Measurements from ENCODE around the gene TESK2.

The TESK2 gene

DNA sequence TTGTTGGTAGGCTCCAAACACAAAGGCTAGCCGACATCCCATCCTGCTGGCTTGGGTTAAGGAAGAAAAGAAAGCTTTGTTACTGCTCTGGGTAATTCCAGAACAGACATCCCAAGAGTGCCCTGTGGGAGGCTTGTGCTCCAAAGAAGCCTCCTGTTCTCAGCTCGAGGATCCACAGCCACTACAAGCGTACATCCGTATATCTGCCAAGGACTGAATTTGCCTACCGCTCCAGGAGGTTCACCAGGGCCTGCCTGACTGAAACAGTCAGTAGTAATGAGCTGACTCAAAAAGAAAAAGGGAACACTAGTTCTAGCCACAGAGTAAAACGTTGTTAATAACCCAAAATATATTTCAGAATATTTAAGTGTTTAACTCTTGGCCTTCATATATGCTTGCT, 125.9 kb downstream of the TESK2 start:
- DNase-seq = peak in 6 of 14 donors; percentile 13 to 39 (median 20)

DNA sequence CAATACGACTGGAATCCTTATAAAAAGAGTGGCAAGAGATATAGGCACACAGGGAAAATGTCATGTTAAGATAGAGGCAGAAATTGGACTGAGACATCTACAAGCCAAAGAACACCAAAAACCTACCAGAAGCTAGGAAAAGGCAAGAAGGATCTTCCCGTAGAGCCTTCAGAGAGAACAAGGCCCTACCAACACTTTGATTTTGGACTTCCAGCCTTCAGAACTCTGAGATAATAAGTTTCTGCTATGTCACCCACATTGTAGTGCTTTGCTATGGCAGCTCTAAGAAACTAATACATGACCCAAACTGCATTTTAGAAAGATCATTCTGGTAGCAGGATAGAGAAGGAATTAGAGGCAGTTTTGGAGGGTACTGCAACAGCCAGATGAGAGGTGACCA, 126.7 kb downstream of the TESK2 start:
- no peak for DNase-seq

DNA sequence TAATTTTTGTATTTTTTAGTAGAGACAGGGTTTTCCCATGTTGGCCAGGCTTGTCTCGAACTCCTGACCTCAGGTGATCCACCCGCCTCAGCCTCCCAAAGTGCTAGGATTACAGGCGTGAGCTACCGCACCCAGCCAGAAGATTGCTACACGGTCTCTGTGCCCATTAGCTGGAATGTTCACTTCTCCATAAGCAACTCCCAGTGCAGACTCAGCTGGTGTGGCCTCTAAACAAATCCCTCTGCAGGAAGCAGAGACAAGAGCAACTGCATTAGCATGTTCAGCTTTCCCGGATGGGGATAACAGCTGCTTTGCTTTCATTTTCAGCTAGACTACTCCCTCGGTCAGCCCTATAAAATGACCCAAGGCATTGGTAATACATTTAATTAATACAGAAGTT, 130.0 kb downstream of the TESK2 start:
- DNase-seq = peak in 9 of 14 donors; percentile 7 to 32 (median 12)

DNA sequence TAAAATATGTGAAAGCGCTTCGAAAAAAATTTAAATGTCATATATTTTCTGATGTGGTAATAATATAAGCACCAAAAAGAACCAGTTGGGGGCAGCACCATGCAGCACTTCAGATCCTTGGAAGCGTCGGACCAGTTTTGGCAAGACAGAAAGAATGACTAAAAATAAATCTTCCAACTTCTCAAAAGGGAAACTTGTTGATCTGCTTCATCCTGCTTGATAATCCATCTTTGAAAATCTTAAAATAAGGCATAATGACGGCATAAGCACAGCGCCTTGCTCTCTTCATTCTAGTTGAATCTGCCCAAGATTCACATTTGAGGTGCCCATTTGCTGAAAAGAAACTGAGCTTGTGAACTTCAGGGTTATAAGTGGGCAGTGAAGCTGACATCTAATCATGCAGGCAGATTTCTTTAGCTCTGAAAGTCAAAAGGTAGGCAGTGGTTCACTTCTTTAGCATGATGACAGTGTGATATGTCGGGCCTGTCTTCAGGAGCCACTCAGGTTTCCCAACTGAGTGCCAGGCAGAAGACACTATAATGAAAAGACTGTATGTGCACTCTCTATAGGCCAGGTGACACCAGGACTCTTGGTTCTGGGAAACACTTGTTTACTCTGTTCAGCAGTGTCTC, 131.0 kb downstream of the TESK2 start:
- DNase-seq = peak in 7 of 14 donors; percentile 17 to 49 (median 41)

DNA sequence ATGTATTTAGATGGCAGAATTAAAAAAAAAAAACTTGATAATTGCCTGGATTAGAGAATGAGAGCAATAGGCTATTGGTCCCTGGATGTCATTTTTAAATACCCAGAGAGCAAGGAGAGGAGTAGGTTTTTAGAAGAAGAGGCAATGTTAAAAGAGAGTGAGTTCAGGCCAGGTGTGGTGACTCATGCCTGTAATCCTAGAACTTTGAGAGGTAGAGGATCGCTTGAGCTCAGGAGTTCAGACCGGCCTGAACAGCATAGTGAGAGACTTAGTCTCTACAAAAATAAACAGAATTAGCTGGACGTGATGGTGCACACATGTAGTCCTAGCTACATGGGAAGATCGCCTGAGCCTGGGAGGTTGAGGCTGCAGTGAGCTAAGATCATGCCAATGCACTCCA, 134.8 kb downstream of the TESK2 start:
- no peak for DNase-seq

DNA sequence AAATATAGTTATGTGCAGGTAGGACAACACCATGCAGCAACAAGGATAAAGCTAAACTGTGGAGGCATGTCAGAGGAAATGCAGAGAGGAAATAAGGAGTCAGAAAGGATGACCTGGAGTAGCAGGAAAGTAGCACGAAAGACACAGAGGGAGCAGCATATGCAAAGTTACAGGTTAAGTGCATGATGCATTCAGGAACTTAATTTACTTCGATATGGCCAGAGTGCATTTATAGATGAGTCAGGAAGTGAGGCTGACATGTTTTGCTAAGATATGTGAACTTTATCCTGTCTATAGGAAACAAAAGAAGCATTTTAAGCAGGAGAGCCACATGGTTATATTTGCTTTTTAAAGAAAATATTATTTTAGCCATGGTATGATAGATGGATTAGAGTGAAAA, 135.3 kb downstream of the TESK2 start:
- no peak for DNase-seq

DNA sequence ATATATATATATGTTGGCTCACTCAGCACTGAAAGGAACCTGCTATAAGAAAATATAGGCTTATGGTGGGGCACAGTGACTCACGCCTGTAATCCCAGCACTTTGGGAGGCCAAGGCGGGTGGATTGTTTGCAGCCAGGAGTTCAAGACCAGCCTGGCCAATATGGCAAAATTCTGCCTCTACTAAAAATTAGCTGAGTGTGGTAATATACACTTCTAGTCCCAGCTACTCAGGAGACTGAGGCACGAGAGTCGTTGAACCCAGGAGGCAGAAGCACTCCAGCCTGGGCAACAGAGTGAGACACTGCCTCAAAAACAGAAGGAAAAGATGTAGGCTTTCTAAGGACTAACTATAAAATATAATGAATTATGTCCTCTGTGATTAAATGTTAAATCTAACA, 136.1 kb downstream of the TESK2 start:
- DNase-seq = no peak

DNA sequence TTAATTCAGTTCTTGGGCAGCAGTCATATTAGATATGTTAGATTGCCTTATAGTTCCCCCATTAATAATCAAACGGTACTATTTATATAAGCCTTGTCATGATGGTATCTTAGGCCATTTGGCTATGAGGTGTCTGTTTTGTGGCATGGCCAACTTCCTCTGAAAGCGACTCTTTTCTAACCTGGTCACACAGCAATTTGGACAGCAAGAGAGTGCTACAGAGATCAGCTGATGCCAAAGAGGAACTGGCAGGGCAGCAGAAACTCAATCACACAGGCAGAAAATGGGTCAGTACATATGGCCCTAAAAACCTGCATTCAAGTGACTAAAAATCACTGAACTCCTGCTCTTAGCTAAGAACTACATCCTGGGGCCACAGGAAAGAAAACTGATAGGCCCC, 137.3 kb downstream of the TESK2 start:
- DNase-seq = peak in 2 of 14 donors; percentile 26 to 74

DNA sequence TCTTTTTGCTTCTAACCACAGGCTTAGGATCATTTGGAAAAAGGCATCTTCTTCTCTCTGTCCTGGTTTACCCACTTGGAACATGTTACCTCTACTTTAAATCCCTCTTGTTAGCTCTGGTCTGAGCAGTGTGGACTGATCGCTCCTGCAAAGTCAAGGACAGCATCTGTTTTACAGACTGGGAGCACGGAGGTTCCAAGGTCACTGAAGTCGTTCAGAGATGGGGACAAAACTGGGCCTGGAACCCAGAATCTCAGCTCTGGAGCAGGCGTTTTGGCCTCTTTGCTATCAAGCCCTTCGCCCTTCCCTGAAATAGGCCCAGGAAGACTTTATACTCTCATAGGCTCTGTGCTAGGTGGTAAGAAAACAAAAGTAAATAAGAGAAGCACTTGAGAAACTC, 139.5 kb downstream of the TESK2 start:
- DNase-seq = no peak

DNA sequence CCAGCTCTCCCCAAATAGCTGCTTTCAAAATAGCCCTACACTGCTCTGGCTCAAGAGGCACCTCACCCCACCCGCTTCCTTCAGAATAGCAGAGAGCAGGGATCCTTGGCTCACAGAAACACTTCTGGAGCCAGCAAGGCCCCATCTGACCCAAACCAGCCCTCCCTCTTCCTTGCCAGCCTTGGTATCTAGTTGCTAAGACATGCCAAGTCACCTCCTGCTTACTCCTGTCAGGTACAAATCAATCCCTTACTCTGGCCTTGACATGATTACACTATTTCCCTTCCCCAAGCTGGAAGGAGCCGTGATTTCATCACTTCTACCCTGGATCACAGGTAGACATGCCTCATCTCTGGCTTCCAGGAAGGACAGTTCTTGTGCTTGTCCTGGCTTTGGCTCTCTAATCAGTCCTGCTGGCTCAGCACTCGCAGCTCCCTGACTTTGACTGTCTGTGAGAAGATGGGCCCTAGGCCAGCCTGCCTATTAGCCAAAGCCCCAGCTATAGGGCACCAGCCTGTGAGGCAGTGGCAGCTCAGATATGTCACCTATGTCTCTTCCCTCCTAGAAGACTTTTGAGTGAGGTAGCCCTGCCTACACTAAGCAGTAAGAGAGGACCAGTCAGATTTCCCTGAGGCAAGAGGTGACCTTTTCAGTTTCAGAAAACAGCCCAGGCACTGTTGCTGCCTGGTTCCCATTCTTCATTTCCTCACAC, 141.8 kb downstream of the TESK2 start:
- DNase-seq = peak in 5 of 14 donors; percentile 19 to 97 (median 36)

DNA sequence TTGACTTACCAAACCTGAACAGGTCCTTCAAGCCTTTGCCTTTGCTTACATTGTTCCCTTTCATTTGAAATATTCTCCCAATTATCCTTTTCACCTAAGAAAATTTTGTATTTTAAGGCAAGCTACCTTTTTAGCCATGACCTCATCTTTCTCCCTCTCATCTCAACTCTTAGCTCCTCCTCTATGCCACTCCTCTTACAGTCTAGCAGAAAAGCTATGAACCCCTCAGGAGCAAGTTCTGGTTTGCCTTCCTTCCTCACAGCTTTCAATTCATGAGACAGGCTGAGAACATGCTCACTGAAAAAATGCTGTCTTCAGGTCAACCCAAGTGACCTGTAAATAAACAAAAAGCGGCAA, 142.4 kb downstream of the TESK2 start:
- DNase-seq = no peak

DNA sequence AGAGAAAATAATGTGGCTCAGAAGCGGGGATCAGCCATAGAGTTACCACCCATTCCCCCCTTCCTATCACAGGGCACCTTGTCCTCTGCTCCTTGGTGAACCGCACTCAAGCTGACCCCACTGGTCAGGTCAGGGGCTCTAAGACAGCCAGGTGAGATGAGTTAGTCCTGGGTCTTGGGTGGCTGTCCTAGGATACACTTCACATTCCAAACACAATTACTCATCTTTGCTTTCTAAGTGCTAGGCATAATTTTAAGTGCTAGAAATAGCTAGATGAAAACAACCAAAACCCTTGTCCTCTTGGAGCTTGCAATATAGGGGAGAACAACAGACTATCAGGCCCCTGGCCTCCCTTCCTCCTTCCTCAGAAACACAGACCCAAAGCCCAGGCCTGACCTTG, 142.9 kb downstream of the TESK2 start:
- DNase-seq = no peak

DNA sequence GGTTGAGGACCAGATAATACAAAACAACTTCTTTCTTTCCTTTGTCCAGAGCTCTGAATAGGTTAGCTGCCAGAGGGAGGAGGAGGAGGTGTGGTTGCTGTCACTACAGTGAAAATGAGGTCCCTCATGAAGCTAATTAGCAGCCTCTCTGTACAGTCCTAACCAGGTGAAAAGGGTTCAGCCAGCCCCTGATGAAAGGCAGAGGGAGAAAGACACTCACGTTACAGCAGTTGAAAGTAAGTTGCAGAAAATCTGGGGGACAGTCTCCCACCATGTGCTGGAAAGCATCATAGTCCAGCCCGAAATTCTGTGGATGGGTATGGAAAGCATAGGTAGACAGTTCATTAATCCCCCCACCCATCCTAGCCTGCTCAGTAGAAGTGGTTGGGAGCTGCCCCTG, 144.5 kb downstream of the TESK2 start:
- no peak for DNase-seq

DNA sequence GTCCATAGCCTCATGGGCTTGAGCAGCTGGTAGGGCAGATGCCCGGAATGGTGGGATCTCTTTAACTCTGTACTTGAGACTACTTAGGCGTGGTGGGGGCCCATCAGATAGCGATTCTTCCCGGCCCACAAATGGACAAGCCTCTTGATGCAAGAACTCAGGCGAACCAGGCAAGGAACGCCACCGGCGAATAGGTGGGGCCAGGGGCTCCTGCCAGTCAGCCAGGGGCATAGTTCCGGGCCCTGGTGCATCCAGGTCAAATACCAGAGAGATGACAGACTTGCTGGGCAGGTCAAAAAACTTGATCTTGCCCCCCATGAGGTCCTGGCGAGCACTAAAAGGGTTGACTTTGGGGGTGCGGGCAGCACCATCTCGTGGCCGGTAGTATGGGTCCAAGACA, 145.9 kb downstream of the TESK2 start:
- no peak for DNase-seq

DNA sequence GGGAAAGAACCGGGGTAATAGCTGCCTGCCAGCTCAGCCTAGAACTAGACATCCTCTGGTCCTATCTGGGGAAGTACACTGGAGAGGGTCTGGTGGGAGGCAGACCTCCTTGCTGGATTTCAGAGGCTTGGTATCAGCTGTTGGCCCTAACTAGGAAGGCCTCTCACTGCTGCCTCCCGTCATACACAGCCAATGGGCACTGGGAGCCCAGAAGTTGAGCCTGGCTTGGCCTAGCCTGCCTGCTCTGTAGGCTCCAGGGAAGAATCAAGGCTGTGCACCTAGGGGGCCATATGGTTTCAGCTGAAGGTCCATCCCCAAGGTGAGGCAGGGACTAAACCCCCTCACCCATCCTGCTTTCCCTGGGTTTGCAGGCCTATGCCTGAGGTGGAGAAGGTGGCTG, 146.5 kb downstream of the TESK2 start:
- DNase-seq = no peak

DNA sequence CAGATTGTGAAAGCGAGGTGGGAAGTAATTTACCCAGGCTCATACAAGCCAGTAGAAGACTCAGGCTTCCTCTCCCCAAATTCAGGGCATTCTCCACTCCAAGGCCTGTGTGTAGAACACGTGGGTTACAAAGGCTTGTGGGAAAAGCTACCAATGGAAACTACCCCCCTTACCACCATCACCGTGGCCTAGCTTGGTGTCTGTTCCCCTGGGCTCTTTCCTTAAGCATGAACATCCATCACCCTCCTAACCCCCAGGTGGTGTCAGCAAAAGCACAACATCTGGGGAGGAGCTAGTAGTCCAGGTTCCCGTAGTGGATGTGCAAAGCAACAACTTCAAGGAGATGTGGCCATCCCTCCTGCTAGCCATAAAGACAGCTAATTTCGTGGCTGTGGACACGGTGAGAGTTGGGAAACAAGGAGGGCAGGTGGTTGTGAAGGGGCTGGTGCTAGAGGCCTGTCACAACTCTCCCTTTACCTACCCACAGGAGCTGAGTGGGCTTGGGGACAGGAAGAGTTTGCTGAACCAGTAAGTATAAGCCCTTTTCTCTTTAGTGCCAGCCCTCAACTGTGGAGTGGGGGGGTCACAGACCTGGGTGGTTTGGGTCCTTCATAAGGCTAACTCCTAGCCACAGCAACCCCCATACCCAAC, 150.0 kb downstream of the TESK2 start:
- peak in 1 of 14 donors; percentile 32 for DNase-seq

DNA sequence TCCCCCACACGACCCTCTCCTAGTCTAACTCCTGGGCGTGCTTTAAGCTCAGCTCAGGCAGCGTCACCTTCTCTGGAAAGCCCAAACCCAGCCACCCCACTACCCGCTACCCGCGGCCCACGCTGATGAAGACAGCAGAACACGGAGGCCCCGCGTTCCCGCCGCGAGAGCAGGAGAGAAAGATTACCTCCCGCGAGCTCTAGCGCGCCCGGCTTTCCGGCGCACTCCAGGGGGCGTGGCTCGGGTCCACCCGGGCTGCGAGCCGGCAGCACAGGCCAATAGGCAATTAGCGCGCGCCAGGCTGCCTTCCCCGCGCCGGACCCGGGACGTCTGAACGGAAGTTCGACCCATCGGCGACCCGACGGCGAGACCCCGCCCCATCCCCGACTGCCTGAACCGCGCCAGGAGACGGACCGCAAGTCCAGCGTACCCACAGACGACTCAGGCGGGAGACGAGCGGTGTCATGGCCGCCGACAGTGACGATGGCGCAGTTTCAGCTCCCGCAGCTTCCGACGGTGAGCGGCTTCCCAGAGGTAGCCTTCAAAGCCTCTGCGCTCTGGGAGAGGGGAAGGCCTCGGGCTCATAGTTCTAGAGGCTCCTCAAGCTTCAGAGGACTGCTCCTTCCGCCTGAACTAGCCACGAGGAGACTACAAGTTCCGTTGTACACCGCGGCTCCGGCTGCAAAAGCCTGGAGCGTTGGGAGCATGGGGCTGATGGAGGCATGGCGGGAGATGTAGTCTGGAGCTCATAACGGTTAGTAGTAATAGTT, 151.0 kb downstream of the TESK2 start, which contains the start of the genes MUTYH and TOE1:
Gene MUTYH, minus strand, starts transcription at position 652 of the 770 bp plus-strand sequence. CDS start 5,935 bp downstream, outside the sequence.
Gene TOE1, plus strand, starts transcription at position 382 of the 770 bp plus-strand sequence. Its CDS starts 83 bp downstream, at position 465.
- DNase-seq = peak; percentile 26 to 93 (median 86)

DNA sequence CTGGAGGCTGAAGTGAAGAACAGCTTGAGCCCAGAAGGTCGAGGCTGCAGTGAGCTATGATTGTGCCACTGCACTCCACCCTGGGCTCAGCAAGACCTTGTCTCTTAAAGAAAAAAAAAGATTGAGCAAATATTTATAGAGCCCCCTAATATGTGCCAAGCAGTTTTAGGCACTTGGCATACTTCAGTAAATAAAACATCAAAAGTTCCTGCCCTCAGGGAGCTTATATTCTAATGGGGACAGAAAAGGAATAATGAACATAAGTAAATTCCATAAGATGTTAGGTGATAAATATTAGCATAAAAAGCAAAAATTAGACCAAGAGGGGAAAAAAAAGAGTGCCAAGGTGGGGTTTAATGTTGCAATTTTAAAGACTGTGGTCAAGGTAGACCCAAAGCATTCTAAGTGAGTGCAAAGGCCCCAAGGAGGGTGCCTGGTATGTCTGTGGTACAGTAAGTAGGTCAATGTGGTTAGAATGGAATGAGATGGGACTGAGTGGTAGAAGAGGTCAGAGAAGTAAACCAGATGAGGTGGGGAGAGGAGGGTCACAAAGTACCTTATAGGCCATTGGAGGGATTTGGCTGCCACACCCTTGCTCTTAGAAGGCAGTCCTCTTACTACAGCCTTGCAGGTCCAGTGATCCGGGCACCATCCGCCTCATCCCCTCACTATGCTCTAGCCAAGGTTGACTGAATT, 153.2 kb downstream of the TESK2 start:
- no peak for DNase-seq

DNA sequence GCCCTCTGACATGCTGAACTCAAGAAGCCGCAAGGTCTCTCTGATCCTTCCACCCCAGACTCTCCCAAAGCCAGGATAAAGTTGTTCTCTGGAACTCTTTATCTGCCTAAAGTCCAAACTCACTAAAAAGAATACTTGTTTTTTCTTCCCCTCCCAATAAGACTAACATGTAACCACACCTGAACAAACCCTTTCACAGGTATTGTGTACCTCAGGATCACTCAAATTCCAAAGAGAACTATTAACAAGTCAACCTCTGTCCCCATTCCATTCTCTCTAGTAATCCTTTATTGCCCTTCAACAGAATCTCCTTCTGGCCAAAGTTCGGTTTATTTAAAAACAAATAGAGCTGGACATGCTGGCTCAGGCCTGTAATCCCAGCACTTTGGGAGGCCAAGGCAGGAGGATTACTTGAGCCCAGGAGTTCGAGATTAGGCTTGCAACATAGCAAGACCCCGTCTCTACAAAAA, 155.1 kb downstream of the TESK2 start:
- no peak for DNase-seq

DNA sequence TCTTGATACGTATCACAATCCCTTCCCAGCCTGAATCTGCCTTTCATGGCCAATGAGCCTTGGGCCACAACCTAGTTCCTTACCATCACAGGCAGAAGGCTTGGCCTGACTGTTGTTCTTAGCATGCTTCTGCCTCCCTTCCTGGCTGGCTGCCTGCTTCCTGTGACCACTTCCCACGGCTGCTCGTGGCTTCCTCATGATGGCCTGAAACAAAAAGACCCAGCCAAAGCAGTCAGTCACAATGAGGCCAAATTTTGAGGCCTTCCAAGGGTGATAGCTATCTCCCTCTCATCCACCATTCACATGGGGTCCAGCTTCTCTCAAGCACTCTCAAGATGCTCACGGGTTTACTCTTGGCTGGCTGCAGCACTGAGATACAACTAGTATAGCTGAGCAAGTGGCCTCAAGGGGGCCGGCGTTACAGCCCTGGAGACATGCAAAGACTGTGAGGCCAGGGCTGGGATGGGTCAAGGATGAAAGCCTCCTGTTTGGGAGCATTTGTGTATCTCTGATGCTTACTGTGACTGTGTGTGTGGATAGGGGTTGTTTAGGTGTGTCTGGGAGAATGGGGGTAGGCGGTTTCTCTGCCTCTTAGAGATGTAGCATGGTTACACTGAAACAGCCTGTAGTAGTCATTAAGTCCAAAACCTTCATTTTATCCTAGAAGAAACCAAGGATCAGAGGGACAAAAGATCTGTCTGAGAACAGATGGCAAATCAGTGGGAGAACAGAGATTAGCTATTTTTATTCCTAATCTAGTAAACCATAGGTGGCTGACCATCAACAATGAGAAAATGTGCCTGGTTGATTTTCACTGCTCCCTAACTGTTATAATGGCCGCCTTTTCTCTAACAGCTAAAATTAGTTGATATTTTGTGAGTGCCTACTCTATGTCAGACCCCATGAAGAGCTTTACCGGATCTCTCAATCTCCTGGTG, 156.4 kb downstream of the TESK2 start:
- peak in 7 of 14 donors; percentile 6 to 90 (median 22) for DNase-seq

DNA sequence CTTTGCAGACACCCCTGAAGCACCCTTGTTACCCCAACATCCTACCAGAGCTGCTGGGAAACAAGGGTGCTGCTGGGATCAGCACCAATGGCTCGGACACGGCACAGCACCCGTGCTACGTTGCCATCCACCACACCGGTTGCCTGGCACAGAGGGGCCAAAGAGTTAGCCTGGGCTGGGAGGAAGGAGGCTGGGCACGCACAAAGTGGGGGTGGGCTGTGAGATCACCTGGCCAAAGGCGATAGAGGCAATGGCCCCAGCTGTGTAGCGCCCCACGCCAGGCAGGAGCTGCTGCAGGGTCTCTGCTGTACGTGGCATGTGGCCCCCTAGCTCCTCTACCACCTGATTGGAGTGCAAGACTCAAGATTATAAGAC, 158.6 kb downstream of the TESK2 start:
- DNase-seq = no peak
